OCI-LY7 (cell line): ENCODE results near the gene MIER2.

ENCODE experiments used
- CTCF ChIP-seq: fragments of 200-600 bp; sonication (generic); conservative IDR thresholded peaks from 2 replicates; pipeline ENCODE4 v1.5.1; 2014; ENCODE audit warnings: mild to moderate bottlenecking, antibody characterized with exemption, low read length, moderate library complexity, mixed read lengths
- EZH2phosphoT487 ChIP-seq: fragments of 200-600 bp; sonication (generic); IDR thresholded peaks from 2 replicates; pipeline ENCODE4 v1.6.1; 2018; ENCODE audit warnings: low read depth, borderline replicate concordance, mild to moderate bottlenecking, mixed run types, antibody characterized with exemption, low read length, moderate library complexity, mixed read lengths

GRCh38 chr19:391726-392374 is 47.3 kb upstream of the MIER2 start:
- TF ChIP-seq CTCF (no peak), EZH2phosphoT487 (no peak)
